ENCODE measurements around the gene SORL1. TPM values are rescaled to one million over a fixed set of nuclear protein-coding genes. Genes with fewer than 3 reads are reported as not detected.

SORL1 gene
- total and polyA plus RNA-seq, 2 of the 8 experiments (the other 6 are each of a cell fraction or from before 2014, with no cell fraction given) = 38.1 to 65.5 TPM

DNA sequence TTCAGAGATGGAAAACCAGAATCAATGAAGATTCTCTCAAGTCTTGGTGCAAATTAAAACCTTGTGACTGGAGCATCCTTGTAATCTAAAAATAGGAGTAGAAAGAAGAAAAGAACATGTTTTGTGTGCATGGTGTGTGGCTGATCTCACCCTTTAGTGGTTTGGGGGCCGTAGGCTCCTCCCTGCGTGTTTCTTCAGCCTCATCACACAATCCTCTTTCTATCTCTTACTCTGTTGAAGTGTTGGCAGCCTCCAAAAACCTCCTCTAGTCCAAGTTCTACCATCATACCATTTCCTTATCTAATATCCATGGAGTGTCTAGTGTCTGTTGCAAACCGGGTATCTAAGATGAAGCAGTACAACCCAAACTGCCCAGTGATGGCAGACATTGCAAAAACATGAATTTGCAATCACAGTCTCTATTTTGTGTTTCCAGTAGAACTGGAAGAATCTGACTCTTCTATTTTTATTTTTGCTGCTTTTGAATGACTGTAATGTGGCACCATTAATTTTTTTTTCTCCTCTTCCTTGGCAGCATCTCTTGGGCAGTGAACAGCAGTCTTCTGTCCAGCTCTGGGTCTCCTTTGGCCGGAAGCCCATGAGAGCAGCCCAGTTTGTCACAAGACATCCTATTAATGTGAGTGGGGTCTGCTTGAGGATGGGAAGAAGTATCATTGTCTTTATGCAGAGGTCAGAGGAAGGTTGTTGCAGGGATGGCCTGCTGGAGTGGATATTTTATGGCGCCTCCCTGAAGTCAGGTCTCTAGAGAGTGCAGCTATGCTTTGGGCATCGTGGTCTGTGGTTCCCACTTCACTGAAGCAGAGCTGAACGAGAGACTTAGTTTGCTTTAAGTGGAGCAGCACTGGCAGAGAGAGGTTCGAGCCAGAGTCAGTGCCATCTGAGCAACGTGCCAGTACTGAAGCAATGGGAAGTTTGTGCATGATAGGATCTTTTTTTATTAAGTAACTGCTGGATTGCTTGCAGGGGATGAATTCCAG lies 60.7 kb downstream of the SORL1 start (continued):
- TF ChIP-seq, protein P1, sequence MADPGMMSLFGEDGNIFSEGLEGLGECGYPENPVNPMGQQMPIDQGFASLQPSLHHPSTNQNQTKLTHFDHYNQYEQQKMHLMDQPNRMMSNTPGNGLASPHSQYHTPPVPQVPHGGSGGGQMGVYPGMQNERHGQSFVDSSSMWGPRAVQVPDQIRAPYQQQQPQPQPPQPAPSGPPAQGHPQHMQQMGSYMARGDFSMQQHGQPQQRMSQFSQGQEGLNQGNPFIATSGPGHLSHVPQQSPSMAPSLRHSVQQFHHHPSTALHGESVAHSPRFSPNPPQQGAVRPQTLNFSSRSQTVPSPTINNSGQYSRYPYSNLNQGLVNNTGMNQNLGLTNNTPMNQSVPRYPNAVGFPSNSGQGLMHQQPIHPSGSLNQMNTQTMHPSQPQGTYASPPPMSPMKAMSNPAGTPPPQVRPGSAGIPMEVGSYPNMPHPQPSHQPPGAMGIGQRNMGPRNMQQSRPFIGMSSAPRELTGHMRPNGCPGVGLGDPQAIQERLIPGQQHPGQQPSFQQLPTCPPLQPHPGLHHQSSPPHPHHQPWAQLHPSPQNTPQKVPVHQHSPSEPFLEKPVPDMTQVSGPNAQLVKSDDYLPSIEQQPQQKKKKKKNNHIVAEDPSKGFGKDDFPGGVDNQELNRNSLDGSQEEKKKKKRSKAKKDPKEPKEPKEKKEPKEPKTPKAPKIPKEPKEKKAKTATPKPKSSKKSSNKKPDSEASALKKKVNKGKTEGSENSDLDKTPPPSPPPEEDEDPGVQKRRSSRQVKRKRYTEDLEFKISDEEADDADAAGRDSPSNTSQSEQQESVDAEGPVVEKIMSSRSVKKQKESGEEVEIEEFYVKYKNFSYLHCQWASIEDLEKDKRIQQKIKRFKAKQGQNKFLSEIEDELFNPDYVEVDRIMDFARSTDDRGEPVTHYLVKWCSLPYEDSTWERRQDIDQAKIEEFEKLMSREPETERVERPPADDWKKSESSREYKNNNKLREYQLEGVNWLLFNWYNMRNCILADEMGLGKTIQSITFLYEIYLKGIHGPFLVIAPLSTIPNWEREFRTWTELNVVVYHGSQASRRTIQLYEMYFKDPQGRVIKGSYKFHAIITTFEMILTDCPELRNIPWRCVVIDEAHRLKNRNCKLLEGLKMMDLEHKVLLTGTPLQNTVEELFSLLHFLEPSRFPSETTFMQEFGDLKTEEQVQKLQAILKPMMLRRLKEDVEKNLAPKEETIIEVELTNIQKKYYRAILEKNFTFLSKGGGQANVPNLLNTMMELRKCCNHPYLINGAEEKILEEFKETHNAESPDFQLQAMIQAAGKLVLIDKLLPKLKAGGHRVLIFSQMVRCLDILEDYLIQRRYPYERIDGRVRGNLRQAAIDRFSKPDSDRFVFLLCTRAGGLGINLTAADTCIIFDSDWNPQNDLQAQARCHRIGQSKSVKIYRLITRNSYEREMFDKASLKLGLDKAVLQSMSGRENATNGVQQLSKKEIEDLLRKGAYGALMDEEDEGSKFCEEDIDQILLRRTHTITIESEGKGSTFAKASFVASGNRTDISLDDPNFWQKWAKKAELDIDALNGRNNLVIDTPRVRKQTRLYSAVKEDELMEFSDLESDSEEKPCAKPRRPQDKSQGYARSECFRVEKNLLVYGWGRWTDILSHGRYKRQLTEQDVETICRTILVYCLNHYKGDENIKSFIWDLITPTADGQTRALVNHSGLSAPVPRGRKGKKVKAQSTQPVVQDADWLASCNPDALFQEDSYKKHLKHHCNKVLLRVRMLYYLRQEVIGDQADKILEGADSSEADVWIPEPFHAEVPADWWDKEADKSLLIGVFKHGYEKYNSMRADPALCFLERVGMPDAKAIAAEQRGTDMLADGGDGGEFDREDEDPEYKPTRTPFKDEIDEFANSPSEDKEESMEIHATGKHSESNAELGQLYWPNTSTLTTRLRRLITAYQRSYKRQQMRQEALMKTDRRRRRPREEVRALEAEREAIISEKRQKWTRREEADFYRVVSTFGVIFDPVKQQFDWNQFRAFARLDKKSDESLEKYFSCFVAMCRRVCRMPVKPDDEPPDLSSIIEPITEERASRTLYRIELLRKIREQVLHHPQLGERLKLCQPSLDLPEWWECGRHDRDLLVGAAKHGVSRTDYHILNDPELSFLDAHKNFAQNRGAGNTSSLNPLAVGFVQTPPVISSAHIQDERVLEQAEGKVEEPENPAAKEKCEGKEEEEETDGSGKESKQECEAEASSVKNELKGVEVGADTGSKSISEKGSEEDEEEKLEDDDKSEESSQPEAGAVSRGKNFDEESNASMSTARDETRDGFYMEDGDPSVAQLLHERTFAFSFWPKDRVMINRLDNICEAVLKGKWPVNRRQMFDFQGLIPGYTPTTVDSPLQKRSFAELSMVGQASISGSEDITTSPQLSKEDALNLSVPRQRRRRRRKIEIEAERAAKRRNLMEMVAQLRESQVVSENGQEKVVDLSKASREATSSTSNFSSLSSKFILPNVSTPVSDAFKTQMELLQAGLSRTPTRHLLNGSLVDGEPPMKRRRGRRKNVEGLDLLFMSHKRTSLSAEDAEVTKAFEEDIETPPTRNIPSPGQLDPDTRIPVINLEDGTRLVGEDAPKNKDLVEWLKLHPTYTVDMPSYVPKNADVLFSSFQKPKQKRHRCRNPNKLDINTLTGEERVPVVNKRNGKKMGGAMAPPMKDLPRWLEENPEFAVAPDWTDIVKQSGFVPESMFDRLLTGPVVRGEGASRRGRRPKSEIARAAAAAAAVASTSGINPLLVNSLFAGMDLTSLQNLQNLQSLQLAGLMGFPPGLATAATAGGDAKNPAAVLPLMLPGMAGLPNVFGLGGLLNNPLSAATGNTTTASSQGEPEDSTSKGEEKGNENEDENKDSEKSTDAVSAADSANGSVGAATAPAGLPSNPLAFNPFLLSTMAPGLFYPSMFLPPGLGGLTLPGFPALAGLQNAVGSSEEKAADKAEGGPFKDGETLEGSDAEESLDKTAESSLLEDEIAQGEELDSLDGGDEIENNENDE (IDR thresholded peaks at IDR 0.05; ENCODE audit: insufficient replicate concordance, low read length) = no peak

Measured in H1 (cell line).